CD4-positive, CD25-positive, alpha-beta regulatory T cell (primary cell): ENCODE measurements around the gene CD81. TPM values are rescaled to one million over a fixed set of nuclear protein-coding genes. Genes with fewer than 3 reads are reported as not detected.
A peak's percentile ranks its signal among the peaks of the same experiment; 100 is the strongest.

Experiments used
- ATAC-seq, 2 donors: fragments of 150-1000 bp; cut with Tn5 transposase; one replicate each; pipeline ENCODE4 v1.10.0; 2021; ENCODE audit warnings: low read depth in 2 of 2, moderate number of reproducible peaks in 2 of 2, moderate library complexity in 1 of 2
- DNase-seq, 3 donors: peaks; one replicate each; pipeline versions ENCODE4 v3.0.0 to v3.0.0-alpha.2; 2012 to 2022; ENCODE audit warnings: mixed read lengths in 1 of 3
- H3K27ac ChIP-seq: one replicate; pipeline ENCODE4 v1.7.0; 2013; ENCODE audit warnings: mild to moderate bottlenecking, low read length; ENCODE audit not compliant: insufficient read depth, poor library complexity, severe bottlenecking
- H3K27me3 ChIP-seq: one replicate; pipeline ENCODE4 v1.7.0; 2013; ENCODE audit warnings: low read length; ENCODE audit not compliant: control insufficient read depth, insufficient read depth
- H3K36me3 ChIP-seq: one replicate; pipeline ENCODE4 v1.7.0; 2013; ENCODE audit warnings: mild to moderate bottlenecking, low read length, moderate library complexity; ENCODE audit not compliant: control insufficient read depth, insufficient read depth
- H3K4me1 ChIP-seq: 2 replicates; pipeline ENCODE4 v1.7.0; 2013; ENCODE audit warnings: mild to moderate bottlenecking, low read length; ENCODE audit not compliant: insufficient read depth, control insufficient read depth, poor library complexity, severe bottlenecking
- H3K4me3 ChIP-seq: one replicate; pipeline ENCODE4 v1.7.0; 2013; ENCODE audit warnings: low read depth, mild to moderate bottlenecking, low read length, moderate library complexity
- H3K9me3 ChIP-seq, 2 experiments: 1 replicate in 1 of 2; 2 replicates in 1 of 2; pipeline ENCODE4 v1.7.0; 2013; ENCODE audit warnings: low read length in 2 of 2, mild to moderate bottlenecking in 1 of 2, moderate library complexity in 1 of 2; ENCODE audit not compliant: control insufficient read depth in 2 of 2
- H3K27ac Mint-ChIP-seq, 3 donors: one replicate each; pipeline ENCODE4 v1.8.0; 2020 to 2022; ENCODE audit warnings: mild to moderate bottlenecking in 3 of 3, mixed read lengths in 3 of 3, moderate library complexity in 2 of 3
- H3K27me3 Mint-ChIP-seq: one replicate; pipeline ENCODE4 v1.8.0; 2022; ENCODE audit warnings: mild to moderate bottlenecking, mixed read lengths
- H3K36me3 Mint-ChIP-seq: one replicate; pipeline ENCODE4 v1.8.0; 2020; ENCODE audit warnings: mixed read lengths
- H3K4me1 Mint-ChIP-seq, 4 donors: one replicate each; pipeline ENCODE4 v1.8.0; 2020 to 2022; ENCODE audit warnings: mixed read lengths in 4 of 4, mild to moderate bottlenecking in 1 of 4
- H3K4me3 Mint-ChIP-seq, 4 donors: one replicate each; pipeline ENCODE4 v1.8.0; 2020 to 2022; ENCODE audit warnings: mild to moderate bottlenecking in 4 of 4, mixed read lengths in 4 of 4, moderate library complexity in 3 of 4
- H3K9me3 Mint-ChIP-seq, 7 donors: one replicate each; pipeline ENCODE4 v1.8.0; 2020 to 2022; ENCODE audit warnings: mixed read lengths in 7 of 7, mild to moderate bottlenecking in 3 of 7, moderate library complexity in 2 of 7
- polyA plus RNA-seq, 4 donors: library from polyadenylated mRNA; unstranded; fragments of 300-500 nt; fragmentation: Illumina TruSeq; gene quantifications; one replicate each; pipeline ENCODE4 v1.2.3, GENCODE V29; 2021
- total RNA-seq: library from RNA; stranded (reverse); gene quantifications from one replicate; pipeline ENCODE4 v1.2.3, GENCODE V29; 2022

Gene CD81
- total and polyA plus RNA-seq, 5 donors from 2014 or later = 13.2 to 156 (median 17.1) TPM

- Mint-ChIP-seq H3K9me3 (no peaks in the 10 kb centered on the region), H3K27me3 (no peaks in the 10 kb centered on the region), H3K27ac (no peak overlapping the region), H3K4me3 (no peak overlapping the region), H3K4me1 (no peaks in the 10 kb centered on the region), H3K36me3 (no peaks in the 10 kb centered on the region)
- Histone ChIP-seq H3K4me1 (no peaks in the 10 kb centered on the region), H3K27me3 (no peaks in the 10 kb centered on the region), H3K27ac (no peak overlapping the region), H3K9me3 (no peaks in the 10 kb centered on the region), H3K36me3 (peaks cover 5% of the 10 kb centered on the region), H3K4me3 (no peak overlapping the region)
- ATAC-seq = no peak
- DNase-seq = no peak
These were observed 31.6 kb downstream of the CD81 start for GRCh38 chr11:2408671-2409070.

- no peak for DNase-seq
- no peak overlapping the region for H3K4me3 Mint-ChIP-seq
These were observed 32.0 kb downstream of the CD81 start for GRCh38 chr11:2409126-2409525.

GRCh38 chr11:2409611-2410468, 32.7 kb downstream of the CD81 start:
- H3K27me3 Mint-ChIP-seq = no peaks in the 10 kb centered on the region
- Histone ChIP-seq H3K4me1 (no peaks in the 10 kb centered on the region), H3K27me3 (no peaks in the 10 kb centered on the region), H3K27ac (no peak overlapping the region), H3K9me3 (no peaks in the 10 kb centered on the region), H3K4me3 (no peak overlapping the region), H3K36me3 (no peaks in the 10 kb centered on the region)
- no peak overlapping the region for H3K27ac Mint-ChIP-seq
- DNase-seq (no peak), ATAC-seq (no peak)
- no peaks in the 10 kb centered on the region for H3K9me3 Mint-ChIP-seq
- H3K36me3 Mint-ChIP-seq = no peaks in the 10 kb centered on the region
- no peaks in the 10 kb centered on the region for H3K4me1 Mint-ChIP-seq
- no peak overlapping the region for H3K4me3 Mint-ChIP-seq

More at GRCh38 chr11:2409126-2409525, 32.0 kb downstream of the CD81 start:
- no peak overlapping the region for H3K4me3 ChIP-seq
- Mint-ChIP-seq H3K27ac (no peak overlapping the region), H3K27me3 (no peaks in the 10 kb centered on the region), H3K4me1 (no peaks in the 10 kb centered on the region), H3K9me3 (no peaks in the 10 kb centered on the region), H3K36me3 (no peaks in the 10 kb centered on the region)
- H3K27ac ChIP-seq = no peak overlapping the region
- H3K9me3 ChIP-seq = no peaks in the 10 kb centered on the region
- H3K4me1 ChIP-seq = no peaks in the 10 kb centered on the region
- H3K27me3 ChIP-seq = no peaks in the 10 kb centered on the region
- H3K36me3 ChIP-seq = peaks cover under 1% of the 10 kb centered on the region
- ATAC-seq = no peak

- H3K4me1 ChIP-seq = no peaks in the 10 kb centered on the region
- H3K27ac Mint-ChIP-seq = no peak overlapping the region
- no peak overlapping the region for H3K27ac ChIP-seq
- ATAC-seq (no peak), DNase-seq (no peak)
- no peaks in the 10 kb centered on the region for H3K9me3 Mint-ChIP-seq
- no peak overlapping the region for H3K4me3 ChIP-seq
- no peaks in the 10 kb centered on the region for H3K4me1 Mint-ChIP-seq
- no peaks in the 10 kb centered on the region for H3K9me3 ChIP-seq
- no peaks in the 10 kb centered on the region for H3K27me3 ChIP-seq
- H3K4me3 Mint-ChIP-seq = no peak overlapping the region
- no peaks in the 10 kb centered on the region for H3K27me3 Mint-ChIP-seq
- H3K36me3 ChIP-seq = no peaks in the 10 kb centered on the region
- H3K36me3 Mint-ChIP-seq = no peaks in the 10 kb centered on the region
These were observed 33.5 kb downstream of the CD81 start for GRCh38 chr11:2410616-2411015.

GRCh38 chr11:2411446-2412305, 34.6 kb downstream of the CD81 start:
- DNase-seq (no peak), ATAC-seq (no peak)
- H3K4me1 ChIP-seq = no peaks in the 10 kb centered on the region
- Mint-ChIP-seq H3K4me3 (no peak overlapping the region), H3K4me1 (no peaks in the 10 kb centered on the region), H3K9me3 (no peaks in the 10 kb centered on the region), H3K27ac (peak overlapping the region in 1 of 3 donors; percentile 55), H3K36me3 (no peaks in the 10 kb centered on the region), H3K27me3 (no peaks in the 10 kb centered on the region)
- H3K27me3 ChIP-seq = no peaks in the 10 kb centered on the region
- H3K36me3 ChIP-seq = no peaks in the 10 kb centered on the region
- no peak overlapping the region for H3K27ac ChIP-seq
- H3K4me3 ChIP-seq = no peak overlapping the region
- H3K9me3 ChIP-seq = no peaks in the 10 kb centered on the region

GRCh38 chr11:2412323-2412722, 35.2 kb downstream of the CD81 start:
- H3K9me3 Mint-ChIP-seq = no peaks in the 10 kb centered on the region
- no peak for DNase-seq

GRCh38 chr11:2413742-2414579, 36.9 kb downstream of the CD81 start:
- Histone ChIP-seq H3K4me3 (no peak overlapping the region), H3K27ac (no peak overlapping the region), H3K27me3 (no peaks in the 10 kb centered on the region), H3K4me1 (no peaks in the 10 kb centered on the region), H3K9me3 (no peaks in the 10 kb centered on the region), H3K36me3 (no peaks in the 10 kb centered on the region)
- ATAC-seq (no peak), DNase-seq (no peak)
- Mint-ChIP-seq H3K36me3 (no peaks in the 10 kb centered on the region), H3K4me3 (no peak overlapping the region), H3K27me3 (peaks cover 4% of the 10 kb centered on the region), H3K4me1 (peaks cover 0 to 1% (median 0%) of the 10 kb centered on the region in 4 donors), H3K27ac (no peak overlapping the region), H3K9me3 (no peaks in the 10 kb centered on the region)

More at GRCh38 chr11:2412323-2412722, 35.2 kb downstream of the CD81 start:
- no peaks in the 10 kb centered on the region for H3K36me3 Mint-ChIP-seq
- ATAC-seq = no peak
- no peaks in the 10 kb centered on the region for H3K27me3 Mint-ChIP-seq
- no peaks in the 10 kb centered on the region for H3K4me1 ChIP-seq
- H3K27me3 ChIP-seq = no peaks in the 10 kb centered on the region
- H3K36me3 ChIP-seq = no peaks in the 10 kb centered on the region
- H3K27ac Mint-ChIP-seq = no peak overlapping the region
- no peak overlapping the region for H3K4me3 Mint-ChIP-seq
- no peaks in the 10 kb centered on the region for H3K4me1 Mint-ChIP-seq
- H3K27ac ChIP-seq = no peak overlapping the region
- no peak overlapping the region for H3K4me3 ChIP-seq
- no peaks in the 10 kb centered on the region for H3K9me3 ChIP-seq
